ENCODE results near the gene COL23A1. TPM values are rescaled to one million over a fixed set of nuclear protein-coding genes. Genes with fewer than 3 reads are reported as not detected.
"Not testable (repeated sequence)": the region's sequence is repeated elsewhere in the genome, so short reads cannot be mapped to it uniquely, and the experiment has no call there.

Gene COL23A1
- total RNA-seq, 1 experiment from 2014 or later, result 1.2 TPM

GRCh38 chr5:178273665-178274541 is 316.3 kb downstream of the COL23A1 start:
- DNase-seq (ENCODE audit: low read depth), result no peak
- in situ Hi-C loops (cut with HindIII; ENCODE audit: low pct_unique_long_range_greater_than_20kb, low sequenced_read_pairs), result no loop called here

GRCh38 chr5:178273041-178273440 is 317.2 kb downstream of the COL23A1 start:
- in situ Hi-C loops (cut with HindIII; ENCODE audit: low pct_unique_long_range_greater_than_20kb, low sequenced_read_pairs), result no loop called here
- DNase-seq (ENCODE audit: low read depth), result no peak

- in situ Hi-C loops (cut with HindIII; ENCODE audit: low pct_unique_long_range_greater_than_20kb, low sequenced_read_pairs), result no loop called here
These were observed 317.6 kb downstream of the COL23A1 start for GRCh38 chr5:178272591-178272990.

GRCh38 chr5:178271726-178272479 is 318.3 kb downstream of the COL23A1 start:
- DNase-seq (ENCODE audit: low read depth), result no peak
- in situ Hi-C loops (cut with HindIII; ENCODE audit: low pct_unique_long_range_greater_than_20kb, low sequenced_read_pairs), result no loop called here

More at GRCh38 chr5:178272591-178272990, 317.6 kb downstream of the COL23A1 start:
- DNase-seq (ENCODE audit: low read depth), result no peak

- no peak for DNase-seq (ENCODE audit: low read depth)
These were observed 319.0 kb downstream of the COL23A1 start for GRCh38 chr5:178271231-178271630.

GRCh38 chr5:178269499-178269898 is 320.7 kb downstream of the COL23A1 start:
- in situ Hi-C loops (cut with HindIII; ENCODE audit: low pct_unique_long_range_greater_than_20kb, low sequenced_read_pairs), result no loop called here
- no peak for DNase-seq (ENCODE audit: low read depth)

More at GRCh38 chr5:178271231-178271630, 319.0 kb downstream of the COL23A1 start:
- in situ Hi-C loops (cut with HindIII; ENCODE audit: low pct_unique_long_range_greater_than_20kb, low sequenced_read_pairs), result no loop called here

GRCh38 chr5:178267876-178268275 is 322.3 kb downstream of the COL23A1 start:
- in situ Hi-C loops (cut with HindIII; ENCODE audit: low pct_unique_long_range_greater_than_20kb, low sequenced_read_pairs), result no loop called here
- no peak for DNase-seq (ENCODE audit: low read depth)

GRCh38 chr5:178267245-178267644 is 322.9 kb downstream of the COL23A1 start:
- in situ Hi-C loops (cut with HindIII; ENCODE audit: low pct_unique_long_range_greater_than_20kb, low sequenced_read_pairs), result no loop called here
- no peak for DNase-seq (ENCODE audit: low read depth)

- in situ Hi-C loops (cut with HindIII; ENCODE audit: low pct_unique_long_range_greater_than_20kb, low sequenced_read_pairs), result no loop called here
- no peak for DNase-seq (ENCODE audit: low read depth)
These were observed 323.6 kb downstream of the COL23A1 start for GRCh38 chr5:178266581-178266980.

GRCh38 chr5:178265746-178266145 is 324.4 kb downstream of the COL23A1 start:
- no peak for DNase-seq (ENCODE audit: low read depth)
- in situ Hi-C loops (cut with HindIII; ENCODE audit: low pct_unique_long_range_greater_than_20kb, low sequenced_read_pairs), result no loop called here

- DNase-seq (ENCODE audit: low read depth), result no peak
- in situ Hi-C loops (cut with HindIII; ENCODE audit: low pct_unique_long_range_greater_than_20kb, low sequenced_read_pairs), result no loop called here
These were observed 326.1 kb downstream of the COL23A1 start for GRCh38 chr5:178264044-178264443.

GRCh38 chr5:178261666-178262600 is 328.3 kb downstream of the COL23A1 start:
- no peak for DNase-seq (ENCODE audit: low read depth)
- in situ Hi-C loops (cut with HindIII; ENCODE audit: low pct_unique_long_range_greater_than_20kb, low sequenced_read_pairs), result no loop called here

- in situ Hi-C loops (cut with HindIII; ENCODE audit: low pct_unique_long_range_greater_than_20kb, low sequenced_read_pairs), result no loop called here
These were observed 330.3 kb downstream of the COL23A1 start for GRCh38 chr5:178259623-178260536.

GRCh38 chr5:178257650-178258049 is 332.5 kb downstream of the COL23A1 start:
- DNase-seq (ENCODE audit: low read depth), result no peak
- in situ Hi-C loops (cut with HindIII; ENCODE audit: low pct_unique_long_range_greater_than_20kb, low sequenced_read_pairs), result no loop called here

More at GRCh38 chr5:178259623-178260536, 330.3 kb downstream of the COL23A1 start:
- DNase-seq (ENCODE audit: low read depth), result no peak

GRCh38 chr5:178256746-178257145 is 333.4 kb downstream of the COL23A1 start:
- in situ Hi-C loops (cut with HindIII; ENCODE audit: low pct_unique_long_range_greater_than_20kb, low sequenced_read_pairs), result no loop called here
- DNase-seq (ENCODE audit: low read depth), result no peak

GRCh38 chr5:178253632-178254031 is 336.6 kb downstream of the COL23A1 start:
- DNase-seq (ENCODE audit: low read depth); in situ Hi-C loops (cut with HindIII; ENCODE audit: low pct_unique_long_range_greater_than_20kb, low sequenced_read_pairs): not testable (repeated sequence)

- in situ Hi-C loops (cut with HindIII; ENCODE audit: low pct_unique_long_range_greater_than_20kb, low sequenced_read_pairs), result no loop called here
- DNase-seq (ENCODE audit: low read depth), result no peak
These were observed 337.9 kb downstream of the COL23A1 start for GRCh38 chr5:178252258-178252657.
